KMS-11 (cell line): ENCODE measurements around the gene GRIA4.

Experiments used
- H2AFZ ChIP-seq: fragments of 200-600 bp; sonication (generic); 2 replicates; pipeline ENCODE4 v1.6.1; 2016; ENCODE audit warnings: antibody characterized with exemption, mixed run types, low read depth
- H3K27ac ChIP-seq: fragments of 200-600 bp; sonication (generic); 2 replicates; pipeline ENCODE4 v1.6.1; 2016; ENCODE audit warnings: mild to moderate bottlenecking, mixed run types
- H3K27me3 ChIP-seq: fragments of 200-600 bp; sonication (generic); 2 replicates; pipeline ENCODE4 v1.6.1; 2017; ENCODE audit warnings: mild to moderate bottlenecking, low read depth, mixed run types, moderate library complexity; ENCODE audit not compliant: insufficient read depth
- H3K36me3 ChIP-seq: fragments of 200-600 bp; sonication (generic); 2 replicates; pipeline ENCODE4 v1.6.1; 2017; ENCODE audit warnings: mild to moderate bottlenecking, mixed run types; ENCODE audit not compliant: insufficient read depth
- H3K4me1 ChIP-seq: fragments of 200-600 bp; sonication (generic); 2 replicates; pipeline ENCODE4 v1.6.1; 2016; ENCODE audit warnings: mild to moderate bottlenecking, low read depth, mixed run types; ENCODE audit not compliant: poor library complexity, severe bottlenecking
- H3K4me2 ChIP-seq: fragments of 200-600 bp; sonication (generic); 2 replicates; pipeline ENCODE4 v1.7.0; 2016; ENCODE audit warnings: mild to moderate bottlenecking, mixed run types
- H3K4me3 ChIP-seq: fragments of 200-600 bp; sonication (generic); IDR thresholded peaks from 2 replicates; pipeline ENCODE4 v1.6.1; 2017; ENCODE audit warnings: low read depth, low read length, mixed read lengths; ENCODE audit not compliant: insufficient read depth
- H3K79me2 ChIP-seq: fragments of 200-600 bp; sonication (generic); 2 replicates; pipeline ENCODE4 v1.6.1; 2016; ENCODE audit warnings: low read depth, mixed run types; ENCODE audit not compliant: insufficient read depth
- H3K9ac ChIP-seq: fragments of 200-600 bp; sonication (generic); 2 replicates; pipeline ENCODE4 v1.6.1; 2016; ENCODE audit warnings: mild to moderate bottlenecking, mixed run types
- H4K20me1 ChIP-seq: fragments of 200-600 bp; sonication (generic); 2 replicates; pipeline ENCODE4 v1.6.1; 2016; ENCODE audit warnings: mild to moderate bottlenecking, mixed run types; ENCODE audit not compliant: insufficient read depth
- TF ChIP-seq, protein P1 (sequence below): fragments of 200-600 bp; sonication (generic); conservative IDR thresholded peaks from 2 replicates; pipeline ENCODE4 v1.6.1; 2017; ENCODE audit warnings: low read depth, mild to moderate bottlenecking, antibody characterized with exemption, low read length, moderate library complexity, mixed read lengths

GRIA4 gene

DNA sequence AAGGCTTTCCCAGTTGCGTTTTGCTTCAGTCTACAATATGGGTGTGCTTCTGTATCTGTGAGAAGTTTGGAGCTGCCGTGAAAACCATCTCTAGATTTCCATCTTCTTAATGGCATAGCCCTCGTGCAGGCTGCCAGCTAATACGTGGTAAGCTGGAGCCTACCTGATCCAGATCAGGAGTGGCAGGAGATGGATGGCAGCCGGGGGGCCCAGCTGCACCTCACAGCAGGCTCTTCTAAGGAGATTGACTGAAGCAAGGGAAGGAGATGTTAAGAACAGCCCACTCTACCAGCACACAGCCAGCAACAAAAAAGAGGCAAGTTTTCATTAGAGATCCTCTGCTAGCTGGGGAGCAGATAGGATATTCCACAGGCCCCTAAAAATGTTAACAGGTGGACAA is 296.6 kb downstream of the GRIA4 start:
- Histone ChIP-seq H3K27me3 (no peaks in the 10 kb centered on the region), H3K27ac (no peak overlapping the region), H4K20me1 (no peaks in the 10 kb centered on the region), H3K79me2 (no peaks in the 10 kb centered on the region), H3K4me2 (no peak overlapping the region), H3K4me3 (no peak overlapping the region), H3K9ac (no peak overlapping the region), H2AFZ (no peak overlapping the region), H3K36me3 (no peaks in the 10 kb centered on the region), H3K4me1 (no peaks in the 10 kb centered on the region)
- TF ChIP-seq, protein P1, sequence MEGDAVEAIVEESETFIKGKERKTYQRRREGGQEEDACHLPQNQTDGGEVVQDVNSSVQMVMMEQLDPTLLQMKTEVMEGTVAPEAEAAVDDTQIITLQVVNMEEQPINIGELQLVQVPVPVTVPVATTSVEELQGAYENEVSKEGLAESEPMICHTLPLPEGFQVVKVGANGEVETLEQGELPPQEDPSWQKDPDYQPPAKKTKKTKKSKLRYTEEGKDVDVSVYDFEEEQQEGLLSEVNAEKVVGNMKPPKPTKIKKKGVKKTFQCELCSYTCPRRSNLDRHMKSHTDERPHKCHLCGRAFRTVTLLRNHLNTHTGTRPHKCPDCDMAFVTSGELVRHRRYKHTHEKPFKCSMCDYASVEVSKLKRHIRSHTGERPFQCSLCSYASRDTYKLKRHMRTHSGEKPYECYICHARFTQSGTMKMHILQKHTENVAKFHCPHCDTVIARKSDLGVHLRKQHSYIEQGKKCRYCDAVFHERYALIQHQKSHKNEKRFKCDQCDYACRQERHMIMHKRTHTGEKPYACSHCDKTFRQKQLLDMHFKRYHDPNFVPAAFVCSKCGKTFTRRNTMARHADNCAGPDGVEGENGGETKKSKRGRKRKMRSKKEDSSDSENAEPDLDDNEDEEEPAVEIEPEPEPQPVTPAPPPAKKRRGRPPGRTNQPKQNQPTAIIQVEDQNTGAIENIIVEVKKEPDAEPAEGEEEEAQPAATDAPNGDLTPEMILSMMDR: no peak

DNA sequence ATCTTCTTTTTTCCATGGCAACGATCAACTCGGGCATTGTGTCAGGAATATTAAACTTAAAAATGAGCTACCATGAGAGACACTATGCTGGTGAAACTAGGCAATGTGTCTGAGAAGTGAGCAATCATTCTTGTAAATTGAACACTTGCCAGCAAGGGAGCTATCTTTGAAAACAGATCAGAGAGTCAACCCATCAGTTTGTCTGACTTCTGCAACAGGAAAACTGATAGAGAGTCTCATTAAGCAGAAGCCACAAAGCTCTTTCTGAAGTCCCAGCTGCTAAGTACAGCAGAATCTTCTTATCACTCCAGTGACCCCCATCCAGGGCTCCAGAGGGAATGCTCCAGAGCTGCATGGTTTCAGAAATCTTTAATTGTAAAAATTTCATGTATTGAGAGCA is 297.4 kb downstream of the GRIA4 start:
- Histone ChIP-seq H3K27me3 (no peaks in the 10 kb centered on the region), H3K4me2 (no peak overlapping the region), H2AFZ (no peak overlapping the region), H3K4me3 (no peak overlapping the region), H3K4me1 (no peaks in the 10 kb centered on the region), H3K79me2 (no peaks in the 10 kb centered on the region), H3K9ac (no peak overlapping the region), H3K36me3 (no peaks in the 10 kb centered on the region), H3K27ac (no peak overlapping the region), H4K20me1 (no peaks in the 10 kb centered on the region)
- TF ChIP-seq, protein P1: no peak

DNA sequence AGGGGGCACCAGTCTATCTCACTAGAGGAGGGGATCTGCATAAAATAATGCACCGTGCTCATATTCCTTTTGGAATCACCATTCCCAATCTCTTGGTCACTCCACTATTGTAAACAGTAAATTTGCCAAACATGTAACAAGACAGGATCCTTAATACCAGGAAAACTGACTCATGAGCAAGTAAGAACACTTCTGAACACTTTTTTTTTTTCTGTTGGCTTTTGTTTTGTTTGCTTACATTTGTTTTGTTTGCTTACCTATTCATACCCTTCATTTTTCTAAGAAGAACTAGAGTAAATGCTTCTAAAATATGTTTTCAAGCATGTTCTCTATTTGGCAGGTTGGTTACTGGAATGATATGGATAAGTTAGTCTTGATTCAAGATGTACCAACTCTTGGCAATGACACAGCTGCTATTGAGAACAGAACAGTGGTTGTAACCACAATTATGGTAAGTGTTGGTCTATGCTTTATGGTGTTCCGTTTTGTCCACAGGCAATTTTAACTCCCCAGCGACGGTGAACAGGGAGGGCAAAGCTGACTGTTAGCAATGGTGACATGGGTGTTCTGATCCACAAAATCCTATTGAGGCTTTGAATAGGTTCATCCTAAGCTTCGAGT is 300.3 kb downstream of the GRIA4 start:
- Histone ChIP-seq H3K79me2 (no peaks in the 10 kb centered on the region), H3K36me3 (no peaks in the 10 kb centered on the region), H2AFZ (no peak overlapping the region), H4K20me1 (no peaks in the 10 kb centered on the region), H3K27me3 (no peaks in the 10 kb centered on the region), H3K4me3 (no peak overlapping the region), H3K4me2 (no peak overlapping the region), H3K4me1 (no peaks in the 10 kb centered on the region), H3K27ac (no peak overlapping the region), H3K9ac (no peak overlapping the region)
- TF ChIP-seq, protein P1: no peak

DNA sequence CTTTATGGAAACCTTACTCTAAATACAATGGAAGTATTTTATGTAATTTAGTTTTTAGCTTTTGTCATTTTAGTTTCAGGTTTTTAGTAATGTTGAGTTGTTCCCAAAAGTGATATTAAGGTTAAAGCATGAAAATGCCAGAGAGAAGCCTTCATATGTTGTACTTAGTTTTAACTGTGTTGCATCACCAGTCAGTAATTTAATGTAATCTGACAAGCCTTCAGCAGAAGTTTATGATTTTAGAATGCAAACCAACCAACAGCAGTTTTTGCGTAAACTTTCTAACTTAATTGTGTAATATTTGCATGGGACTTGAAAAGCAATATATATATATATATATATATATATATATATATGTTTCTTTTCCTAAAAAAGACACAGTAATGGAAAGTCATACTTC is 301.6 kb downstream of the GRIA4 start:
- H3K36me3 ChIP-seq: no peaks in the 10 kb centered on the region
- no peak overlapping the region for H3K4me2 ChIP-seq
- no peaks in the 10 kb centered on the region for H3K27me3 ChIP-seq
- H3K27ac ChIP-seq: no peak overlapping the region
- no peaks in the 10 kb centered on the region for H3K4me1 ChIP-seq
- no peaks in the 10 kb centered on the region for H3K79me2 ChIP-seq
- H2AFZ ChIP-seq: no peak overlapping the region
- no peak overlapping the region for H3K9ac ChIP-seq
- H4K20me1 ChIP-seq: no peaks in the 10 kb centered on the region
- no peak overlapping the region for H3K4me3 ChIP-seq
- TF ChIP-seq, protein P1: no peak
